Activated naive CD4-positive, alpha-beta T cell treated with anti-CD3 and anti-CD28 coated beads for 36 hours (primary cell): ENCODE measurements around the gene RPL28. TPM values are rescaled to one million over a fixed set of nuclear protein-coding genes. Genes with fewer than 3 reads are reported as not detected.
"Not testable (repeated sequence)": the region's sequence is repeated elsewhere in the genome, so short reads cannot be mapped to it uniquely, and the experiment has no call there.

ENCODE experiments used
- CTCF ChIA-PET: fragments of 350-600 bp; sonication (Branson Sonifier 250); formaldehyde crosslinking; loops from one replicate; lab custom pipeline; 2021; ENCODE audit warnings: antibody characterized with exemption; lab: Charles Lee
- DNase-seq: peaks from one replicate; pipeline ENCODE4 v3.0.0-alpha.2; 2020
- H3K27ac Mint-ChIP-seq: one replicate; pipeline ENCODE4 v1.8.0; 2021; ENCODE audit warnings: mild to moderate bottlenecking, mixed read lengths
- H3K27me3 Mint-ChIP-seq: one replicate; pipeline ENCODE4 v1.8.0; 2021; ENCODE audit warnings: low read depth, mixed read lengths
- H3K36me3 Mint-ChIP-seq: one replicate; pipeline ENCODE4 v1.8.0; 2021; ENCODE audit warnings: low read depth, mixed read lengths
- H3K4me1 Mint-ChIP-seq: one replicate; pipeline ENCODE4 v1.8.0; 2021; ENCODE audit warnings: low read depth, mixed read lengths
- H3K4me3 Mint-ChIP-seq: one replicate; pipeline ENCODE4 v1.8.0; 2021; ENCODE audit warnings: mild to moderate bottlenecking, moderate library complexity, mixed read lengths
- H3K9me3 Mint-ChIP-seq: one replicate; pipeline ENCODE4 v1.8.0; 2021; ENCODE audit warnings: mixed read lengths
- intact Hi-C: fragments of 100-400 bp; cut with micrococcal nuclease; formaldehyde crosslinking; loops from one replicate; pipeline ENCODE4 v1.15.1; 2023
- total RNA-seq, 2 experiments: library from RNA; stranded (reverse); gene quantifications; one replicate each; pipeline ENCODE4 v1.2.3, GENCODE V29; 2021

RPL28 gene
- total RNA-seq, 2 experiments from 2014 or later: 3,327 to 3,354 TPM

- Mint-ChIP-seq H3K36me3 (peaks cover 32% of the 10 kb centered on the region), H3K9me3 (peaks cover 4% of the 10 kb centered on the region)
- intact Hi-C loops: loop anchor here (1.0 to 5.0 kb wide), 10 partner anchors 23 to 1271 kb away; partner anchors contain the start of genes BRSK1, CNOT3, HSPBP1 and ISOC2
Measured at GRCh38 chr19:55408533-55408872, 22.8 kb downstream of the RPL28 start.

GRCh38 chr19:55409179-55409578, 23.4 kb downstream of the RPL28 start:
- CTCF ChIA-PET: interaction anchor here (1.0 to 1.2 kb wide), 4 partner anchors 11 to 117 kb away, joined by 3 to 6 read pairs (median 4); partner anchors contain the start of gene TMEM238
- Mint-ChIP-seq H3K36me3 (peaks cover 26% of the 10 kb centered on the region), H3K4me1 (peaks cover 25% of the 10 kb centered on the region), H3K4me3 (peak overlapping the region; percentile 1), H3K27ac (peak overlapping the region; percentile 96)
- H3K27me3 Mint-ChIP-seq, H3K9me3 Mint-ChIP-seq, DNase-seq: not testable (repeated sequence)
- intact Hi-C loops: loop anchor here (5.0 kb wide), 3 partner anchors 107 to 1272 kb away; partner anchors contain the start of genes BRSK1, CNOT3 and HSPBP1

More at GRCh38 chr19:55408533-55408872, 22.8 kb downstream of the RPL28 start:
- peak overlapping the region; percentile 96 for H3K27ac Mint-ChIP-seq
- H3K27me3 Mint-ChIP-seq: no peaks in the 10 kb centered on the region
- DNase-seq: no peak
- peaks cover 25% of the 10 kb centered on the region for H3K4me1 Mint-ChIP-seq
- CTCF ChIA-PET: interaction anchor here (1.0 to 1.2 kb wide), 3 partner anchors 24 to 117 kb away, joined by 3 to 6 read pairs (median 5); partner anchors contain the start of gene TMEM238
- H3K4me3 Mint-ChIP-seq: peak overlapping the region; percentile 93

- H3K4me3 Mint-ChIP-seq: no peak overlapping the region
- peaks cover 25% of the 10 kb centered on the region for H3K4me1 Mint-ChIP-seq
- DNase-seq: no peak
- CTCF ChIA-PET: interaction anchor here (1.5 kb wide), 1 partner anchor 118 kb away, joined by 4 read pairs; no protein-coding TSS in a partner anchor
- H3K9me3 Mint-ChIP-seq: peaks cover 4% of the 10 kb centered on the region
- no peaks in the 10 kb centered on the region for H3K27me3 Mint-ChIP-seq
- H3K36me3 Mint-ChIP-seq: peaks cover 24% of the 10 kb centered on the region
- H3K27ac Mint-ChIP-seq: no peak overlapping the region
- intact Hi-C loops: no loop called here
Measured at GRCh38 chr19:55410168-55410567, 24.4 kb downstream of the RPL28 start.

GRCh38 chr19:55418185-55418584, 32.5 kb downstream of the RPL28 start:
- CTCF ChIA-PET: interaction anchor here (0.5 to 3.4 kb wide), 10 partner anchors 10 to 1144 kb away, joined by 3 to 13 read pairs (median 4); partner anchors contain the start of gene TMEM238
- no peaks in the 10 kb centered on the region for H3K9me3 Mint-ChIP-seq
- H3K27ac Mint-ChIP-seq: no peak overlapping the region
- no peak overlapping the region for H3K4me3 Mint-ChIP-seq
- intact Hi-C loops: loop anchor here (1.0 kb wide), 2 partner anchors 206 to 277 kb away; no protein-coding TSS in a partner anchor
- DNase-seq: peak; percentile 73
- no peaks in the 10 kb centered on the region for H3K36me3 Mint-ChIP-seq
- peaks cover 13% of the 10 kb centered on the region for H3K4me1 Mint-ChIP-seq
- no peaks in the 10 kb centered on the region for H3K27me3 Mint-ChIP-seq

- intact Hi-C loops: no loop called here
- CTCF ChIA-PET: interaction anchor here (0.8 to 3.4 kb wide), 7 partner anchors 9 to 279 kb away, joined by 3 to 13 read pairs (median 3); no protein-coding TSS in a partner anchor
- H3K27me3 Mint-ChIP-seq: no peaks in the 10 kb centered on the region
- no peak for DNase-seq
- H3K27ac Mint-ChIP-seq: no peak overlapping the region
- H3K4me3 Mint-ChIP-seq: no peak overlapping the region
- peaks cover 13% of the 10 kb centered on the region for H3K4me1 Mint-ChIP-seq
- H3K36me3 Mint-ChIP-seq: no peaks in the 10 kb centered on the region
- no peaks in the 10 kb centered on the region for H3K9me3 Mint-ChIP-seq
Measured at GRCh38 chr19:55419103-55419502, 33.4 kb downstream of the RPL28 start.

- H3K27ac Mint-ChIP-seq: no peak overlapping the region
- H3K4me1 Mint-ChIP-seq: peaks cover 13% of the 10 kb centered on the region
- no peak for DNase-seq
- intact Hi-C loops: no loop called here
- CTCF ChIA-PET: interaction anchor here (0.6 to 3.4 kb wide), 7 partner anchors 10 to 279 kb away, joined by 3 to 13 read pairs (median 4); no protein-coding TSS in a partner anchor
- no peaks in the 10 kb centered on the region for H3K27me3 Mint-ChIP-seq
- H3K36me3 Mint-ChIP-seq: no peaks in the 10 kb centered on the region
- no peaks in the 10 kb centered on the region for H3K9me3 Mint-ChIP-seq
- no peak overlapping the region for H3K4me3 Mint-ChIP-seq
Measured at GRCh38 chr19:55419624-55420236, 34.0 kb downstream of the RPL28 start.

GRCh38 chr19:55421281-55421680, 35.5 kb downstream of the RPL28 start:
- H3K27me3 Mint-ChIP-seq, H3K9me3 Mint-ChIP-seq, H3K27ac Mint-ChIP-seq, intact Hi-C loops, H3K4me3 Mint-ChIP-seq, H3K36me3 Mint-ChIP-seq: not testable (repeated sequence)
- H3K4me1 Mint-ChIP-seq: peaks cover 13% of the 10 kb centered on the region
- CTCF ChIA-PET: interaction anchor here (0.6 to 1.6 kb wide), 3 partner anchors 130 to 276 kb away, joined by 3 to 4 read pairs (median 3); no protein-coding TSS in a partner anchor
- peak; percentile 23 for DNase-seq

GRCh38 chr19:55423225-55424005, 37.7 kb downstream of the RPL28 start:
- DNase-seq: no peak
- Mint-ChIP-seq H3K4me1 (peaks cover 11% of the 10 kb centered on the region), H3K4me3 (no peak overlapping the region), H3K27me3 (no peaks in the 10 kb centered on the region), H3K27ac (no peak overlapping the region), H3K9me3 (no peaks in the 10 kb centered on the region), H3K36me3 (no peaks in the 10 kb centered on the region)
- intact Hi-C loops: no loop called here
- CTCF ChIA-PET: no interaction called here

- intact Hi-C loops: no loop called here
- peaks cover 3% of the 10 kb centered on the region for H3K27me3 Mint-ChIP-seq
- peaks cover 11% of the 10 kb centered on the region for H3K4me1 Mint-ChIP-seq
- H3K27ac Mint-ChIP-seq: no peak overlapping the region
- H3K4me3 Mint-ChIP-seq: no peak overlapping the region
- H3K36me3 Mint-ChIP-seq: no peaks in the 10 kb centered on the region
- CTCF ChIA-PET: no interaction called here
- H3K9me3 Mint-ChIP-seq: no peaks in the 10 kb centered on the region
- no peak for DNase-seq
Measured at GRCh38 chr19:55424518-55424917, 38.8 kb downstream of the RPL28 start.

- intact Hi-C loops: no loop called here
- Mint-ChIP-seq H3K27ac (no peak overlapping the region), H3K36me3 (no peaks in the 10 kb centered on the region), H3K4me1 (peaks cover 8% of the 10 kb centered on the region), H3K9me3 (no peaks in the 10 kb centered on the region), H3K4me3 (no peak overlapping the region), H3K27me3 (peaks cover 11% of the 10 kb centered on the region)
- DNase-seq: no peak
- CTCF ChIA-PET: interaction anchor here (0.6 kb wide), 1 partner anchor 69 kb away, joined by 4 read pairs; no protein-coding TSS in a partner anchor
Measured at GRCh38 chr19:55426042-55426441, 40.3 kb downstream of the RPL28 start.

GRCh38 chr19:55431183-55431582, 45.5 kb downstream of the RPL28 start:
- Mint-ChIP-seq H3K4me3 (no peak overlapping the region), H3K36me3 (no peaks in the 10 kb centered on the region), H3K4me1 (no peaks in the 10 kb centered on the region), H3K9me3 (no peaks in the 10 kb centered on the region), H3K27ac (no peak overlapping the region), H3K27me3 (peaks cover 28% of the 10 kb centered on the region)
- intact Hi-C loops: no loop called here
- DNase-seq: no peak
- CTCF ChIA-PET: no interaction called here

GRCh38 chr19:55432241-55432959, 46.7 kb downstream of the RPL28 start:
- Mint-ChIP-seq H3K27me3 (peaks cover 38% of the 10 kb centered on the region), H3K27ac (no peak overlapping the region)
- intact Hi-C loops: no loop called here

More at GRCh38 chr19:55432241-55432959, 46.7 kb downstream of the RPL28 start:
- no peak for DNase-seq
- CTCF ChIA-PET: no interaction called here
- Mint-ChIP-seq H3K4me3 (no peak overlapping the region), H3K4me1 (no peaks in the 10 kb centered on the region), H3K36me3 (no peaks in the 10 kb centered on the region), H3K9me3 (no peaks in the 10 kb centered on the region)
